ENCODE results near the gene GNAQ.

GNAQ gene

GRCh38 chr9:77825361-77825760 is 206.2 kb downstream of the GNAQ start:
- no peak for DNase-seq (ENCODE audit: low read depth)
- no peak overlapping the region for H3K4me3 ChIP-seq (ENCODE audit: low read length)
- TF ChIP-seq CTCF (conservative IDR thresholded peaks at IDR 0.05; ENCODE audit: low read depth, low read length) = no peak

GRCh38 chr9:77820293-77820954 is 211.2 kb downstream of the GNAQ start:
- no peak for TF ChIP-seq CTCF (conservative IDR thresholded peaks at IDR 0.05; ENCODE audit: low read depth, low read length)
- DNase-seq (ENCODE audit: low read depth) = no peak
- no peak overlapping the region for H3K4me3 ChIP-seq (ENCODE audit: low read length)

GRCh38 chr9:77819657-77820056 is 212.0 kb downstream of the GNAQ start:
- no peak overlapping the region for H3K4me3 ChIP-seq (ENCODE audit: low read length)
- DNase-seq (ENCODE audit: low read depth) = no peak
- no peak for TF ChIP-seq CTCF (conservative IDR thresholded peaks at IDR 0.05; ENCODE audit: low read depth, low read length)

- no peak for TF ChIP-seq CTCF (conservative IDR thresholded peaks at IDR 0.05; ENCODE audit: low read depth, low read length)
- DNase-seq (ENCODE audit: low read depth) = no peak
- no peak overlapping the region for H3K4me3 ChIP-seq (ENCODE audit: low read length)
Measured at GRCh38 chr9:77817590-77818311, 213.9 kb downstream of the GNAQ start.

GRCh38 chr9:77816641-77817341 is 214.8 kb downstream of the GNAQ start:
- TF ChIP-seq CTCF (conservative IDR thresholded peaks at IDR 0.05; ENCODE audit: low read depth, low read length) = no peak
- DNase-seq (ENCODE audit: low read depth) = peak; percentile 75

GRCh38 chr9:77815260-77815659 is 216.4 kb downstream of the GNAQ start:
- no peak overlapping the region for H3K4me3 ChIP-seq (ENCODE audit: low read length)
- TF ChIP-seq CTCF (conservative IDR thresholded peaks at IDR 0.05; ENCODE audit: low read depth, low read length) = no peak
- DNase-seq (ENCODE audit: low read depth) = no peak

More at GRCh38 chr9:77816641-77817341, 214.8 kb downstream of the GNAQ start:
- H3K4me3 ChIP-seq (ENCODE audit: low read length) = no peak overlapping the region
